Keratinocyte (primary cell): ENCODE results near the gene UNC5A. TPM values are rescaled to one million over a fixed set of nuclear protein-coding genes. Genes with fewer than 3 reads are reported as not detected.

Experiments
- DNase-seq: peaks from one replicate; pipeline ENCODE4 v3.0.0-alpha.2; 2011; ENCODE audit warnings: low read depth, missing footprints, low spot score
- FAIRE-seq: peaks from 2 replicates; lab custom pipeline; 2011; peaks lifted over from hg19 to GRCh38; lab: Jason Lieb, UNC
- H2AFZ ChIP-seq: 2 replicates; pipeline ENCODE4 v1.6.0; 2012; ENCODE audit warnings: low read length, control low read depth, inconsistent platforms; ENCODE audit not compliant: control insufficient read depth
- H3K27ac ChIP-seq: 2 replicates; pipeline ENCODE4 v1.5.1; 2011; ENCODE audit warnings: low read length; ENCODE audit not compliant: control insufficient read depth, insufficient read depth
- H3K27me3 ChIP-seq: 3 replicates; pipeline ENCODE4 v1.6.0; 2011; ENCODE audit warnings: low read length; ENCODE audit not compliant: control insufficient read depth, insufficient read depth; ENCODE audit errors: extremely low read depth
- H3K36me3 ChIP-seq, 2 experiments: 2 replicates in 1 of 2; 3 replicates in 1 of 2; pipeline ENCODE4 v1.5.1; 2011; ENCODE audit warnings: low read length in 2 of 2, mild to moderate bottlenecking in 1 of 2; ENCODE audit not compliant: control insufficient read depth in 2 of 2, insufficient read depth in 2 of 2; ENCODE audit errors: extremely low read depth in 1 of 2
- H3K4me1 ChIP-seq: 3 replicates; pipeline ENCODE4 v1.5.1; 2011; ENCODE audit warnings: low read length; ENCODE audit not compliant: control insufficient read depth, insufficient read depth; ENCODE audit errors: extremely low read depth
- H3K4me2 ChIP-seq: 3 replicates; pipeline ENCODE4 v1.6.0; 2011; ENCODE audit warnings: low read depth, low read length; ENCODE audit not compliant: control insufficient read depth, insufficient read depth; ENCODE audit errors: extremely low read depth
- H3K4me3 ChIP-seq, 3 experiments: fragments of 200-600 bp in 1 of 3; sonication (generic) in 1 of 3; 2 replicates in 2 of 3; 3 replicates in 1 of 3; pipeline ENCODE4 v1.5.1; 2011 to 2016; ENCODE audit warnings: low read length in 3 of 3, mild to moderate bottlenecking in 3 of 3, control low read depth in 2 of 3, inconsistent platforms in 1 of 3, low read depth in 1 of 3, mixed read lengths in 1 of 3, mixed run types in 1 of 3, moderate library complexity in 1 of 3; ENCODE audit not compliant: control insufficient read depth in 2 of 3, insufficient read depth in 2 of 3; ENCODE audit errors: extremely low read depth in 1 of 3
- H3K79me2 ChIP-seq: 2 replicates; pipeline ENCODE4 v1.6.0; 2012; ENCODE audit warnings: low read length; ENCODE audit not compliant: control insufficient read depth, insufficient read depth
- H3K9ac ChIP-seq: 3 replicates; pipeline ENCODE4 v1.6.0; 2011; ENCODE audit warnings: low read length; ENCODE audit not compliant: control insufficient read depth, insufficient read depth; ENCODE audit errors: extremely low read depth
- H3K9me1 ChIP-seq: 3 replicates; pipeline ENCODE4 v1.6.0; 2011; ENCODE audit warnings: low read length; ENCODE audit not compliant: control insufficient read depth, insufficient read depth; ENCODE audit errors: extremely low read depth
- H3K9me3 ChIP-seq: 2 replicates; pipeline ENCODE4 v1.5.1; 2012; ENCODE audit warnings: low read depth, low read length; ENCODE audit not compliant: control insufficient read depth
- H4K20me1 ChIP-seq: 3 replicates; pipeline ENCODE4 v1.6.0; 2011; ENCODE audit warnings: low read length; ENCODE audit not compliant: control insufficient read depth, insufficient read depth; ENCODE audit errors: extremely low read depth
- EZH2 ChIP-seq: IDR thresholded peaks from one replicate; pipeline ENCODE4 v1.6.1; 2012; ENCODE audit warnings: inconsistent platforms, mild to moderate bottlenecking, low read length, moderate library complexity
- dilution Hi-C: fragments of 300-500 bp; cut with MboI; formaldehyde crosslinking; loops from one replicate; pipeline ENCODE4 v1.7.0; 2020; ENCODE audit warnings: low sequenced_read_pairs; ENCODE audit not compliant: extremely low pct_ligation_motif_present
- polyA plus RNA-seq, 5 experiments: library from polyadenylated mRNA; depleted of rRNA in 3 of 5; stranded (reverse) in 3 of 5; stranded (forward) in 1 of 5; unstranded in 1 of 5; fragments of >200 nt; gene quantifications; 1 replicate in 1 of 5; 2 replicates in 3 of 5; 3 replicates in 1 of 5; pipeline versions ENCODE4 v1.2.1 to v1.2.3, GENCODE V29; 2011 to 2012; ENCODE audit warnings: missing spikeins in 2 of 5, low read depth in 1 of 5, low replicate concordance in 1 of 5
- TF ChIP-seq, protein P1 (sequence below), 3 experiments: IDR thresholded peaks in 1 of 3; conservative IDR thresholded peaks in 1 of 3; optimal IDR thresholded peaks in 1 of 3; 2 replicates in 2 of 3; 3 replicates in 1 of 3; pipeline versions ENCODE3 to v1.5.1; 2011; ENCODE audit warnings: low read length in 3 of 3, mild to moderate bottlenecking in 3 of 3, moderate library complexity in 2 of 3, control low read depth in 1 of 3, inconsistent platforms in 1 of 3; ENCODE audit not compliant: insufficient read depth in 2 of 3; ENCODE audit errors: extremely low read depth in 1 of 3

The UNC5A gene
- polyA plus RNA-seq, 1 donor (not counting 4 experiments of a cell fraction or from before 2014, with no cell fraction given), result not detected

DNA sequence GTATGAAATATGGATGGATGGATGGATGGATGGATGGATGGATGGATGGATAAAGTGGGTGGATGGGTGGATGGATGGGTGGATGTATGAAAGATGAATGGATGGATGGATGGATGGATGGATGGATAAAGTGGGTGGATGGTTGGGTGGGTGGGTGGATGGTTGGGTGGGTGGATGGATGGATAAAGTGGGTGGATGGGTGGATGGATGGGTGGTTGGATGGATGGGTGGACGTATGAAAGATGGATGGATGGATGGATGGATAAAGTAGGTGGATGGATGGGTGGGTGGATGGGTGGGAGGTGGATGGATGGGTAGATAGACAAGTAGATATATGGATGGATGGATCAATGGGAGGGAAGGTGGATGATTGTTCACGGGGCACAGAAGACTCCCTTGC lies 19.0 kb downstream of the UNC5A start:
- no peak overlapping the region for H3K4me2 ChIP-seq
- no peak overlapping the region for H3K9ac ChIP-seq
- H3K9me1 ChIP-seq, result no peaks in the 10 kb centered on the region
- H3K79me2 ChIP-seq, result no peaks in the 10 kb centered on the region
- no peak overlapping the region for H3K27ac ChIP-seq
- no peaks in the 10 kb centered on the region for H3K9me3 ChIP-seq
- no peak overlapping the region for H3K4me3 ChIP-seq
- FAIRE-seq (no peak), DNase-seq (no peak)
- H2AFZ ChIP-seq, result no peak overlapping the region
- no peak for TF ChIP-seq EZH2
- TF ChIP-seq, protein P1, sequence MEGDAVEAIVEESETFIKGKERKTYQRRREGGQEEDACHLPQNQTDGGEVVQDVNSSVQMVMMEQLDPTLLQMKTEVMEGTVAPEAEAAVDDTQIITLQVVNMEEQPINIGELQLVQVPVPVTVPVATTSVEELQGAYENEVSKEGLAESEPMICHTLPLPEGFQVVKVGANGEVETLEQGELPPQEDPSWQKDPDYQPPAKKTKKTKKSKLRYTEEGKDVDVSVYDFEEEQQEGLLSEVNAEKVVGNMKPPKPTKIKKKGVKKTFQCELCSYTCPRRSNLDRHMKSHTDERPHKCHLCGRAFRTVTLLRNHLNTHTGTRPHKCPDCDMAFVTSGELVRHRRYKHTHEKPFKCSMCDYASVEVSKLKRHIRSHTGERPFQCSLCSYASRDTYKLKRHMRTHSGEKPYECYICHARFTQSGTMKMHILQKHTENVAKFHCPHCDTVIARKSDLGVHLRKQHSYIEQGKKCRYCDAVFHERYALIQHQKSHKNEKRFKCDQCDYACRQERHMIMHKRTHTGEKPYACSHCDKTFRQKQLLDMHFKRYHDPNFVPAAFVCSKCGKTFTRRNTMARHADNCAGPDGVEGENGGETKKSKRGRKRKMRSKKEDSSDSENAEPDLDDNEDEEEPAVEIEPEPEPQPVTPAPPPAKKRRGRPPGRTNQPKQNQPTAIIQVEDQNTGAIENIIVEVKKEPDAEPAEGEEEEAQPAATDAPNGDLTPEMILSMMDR (optimal IDR thresholded peaks at IDR 0.05 in 1 of 3, IDR thresholded peaks at IDR 0.05 in 1 of 3, conservative IDR thresholded peaks at IDR 0.05 in 1 of 3; ENCODE audit: extremely low read depth in 1 of 3, insufficient read depth in 2 of 3, low read length in 3 of 3), result no peak
- H3K36me3 ChIP-seq, result no peaks in the 10 kb centered on the region
- no peaks in the 10 kb centered on the region for H3K27me3 ChIP-seq
- no peaks in the 10 kb centered on the region for H4K20me1 ChIP-seq
- dilution Hi-C loops, result no loop called here
- H3K4me1 ChIP-seq, result no peaks in the 10 kb centered on the region

DNA sequence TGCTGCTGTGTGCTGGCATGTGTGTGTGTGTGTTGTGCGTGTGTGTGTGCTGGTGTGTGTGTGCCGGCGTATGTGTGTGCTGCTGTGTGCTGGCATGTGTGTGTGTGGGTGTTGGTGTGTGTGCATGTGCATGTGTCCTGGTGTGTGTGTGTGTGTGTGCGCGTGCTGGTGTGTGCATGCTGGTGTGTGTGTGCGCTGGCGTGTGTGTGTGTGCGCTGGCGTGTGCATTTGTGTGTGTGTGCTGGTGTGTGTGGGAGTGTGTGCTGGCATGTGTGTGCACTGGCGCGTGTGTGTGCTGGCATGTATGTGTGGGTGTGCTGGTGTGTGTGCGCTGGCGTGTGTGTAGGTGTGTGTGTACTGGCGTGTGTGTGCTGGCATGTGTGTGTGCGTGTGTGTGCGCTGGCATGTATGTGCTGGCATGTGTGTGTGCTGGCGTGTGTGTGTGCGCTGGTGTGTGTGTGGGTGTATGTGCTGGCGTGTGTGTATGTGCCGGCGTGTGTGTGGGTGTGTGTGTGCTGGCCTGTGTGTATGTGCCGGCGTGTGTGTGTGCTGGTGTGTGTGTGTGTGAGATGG lies 20.1 kb downstream of the UNC5A start:
- Histone ChIP-seq H3K36me3 (no peaks in the 10 kb centered on the region), H3K27ac (no peak overlapping the region)
- no peak for FAIRE-seq

More for the DNA sequence above, 20.1 kb downstream of the UNC5A start:
- H3K4me2 ChIP-seq, result no peak overlapping the region
- no peaks in the 10 kb centered on the region for H3K9me1 ChIP-seq
- DNase-seq, result no peak
- no peak overlapping the region for H3K9ac ChIP-seq
- dilution Hi-C loops, result no loop called here
- H4K20me1 ChIP-seq, result no peaks in the 10 kb centered on the region
- no peaks in the 10 kb centered on the region for H3K27me3 ChIP-seq
- H3K9me3 ChIP-seq, result no peaks in the 10 kb centered on the region
- no peaks in the 10 kb centered on the region for H3K4me1 ChIP-seq
- no peaks in the 10 kb centered on the region for H3K79me2 ChIP-seq
- TF ChIP-seq, protein P1 (optimal IDR thresholded peaks at IDR 0.05 in 1 of 3, IDR thresholded peaks at IDR 0.05 in 1 of 3, conservative IDR thresholded peaks at IDR 0.05 in 1 of 3; ENCODE audit: extremely low read depth in 1 of 3, insufficient read depth in 2 of 3, low read length in 3 of 3), result no peak
- no peak for TF ChIP-seq EZH2
- H3K4me3 ChIP-seq, result no peak overlapping the region
- H2AFZ ChIP-seq, result no peak overlapping the region
